B cell (primary cell): Measurements from ENCODE around the gene MAP3K6. TPM values are rescaled to one million over a fixed set of nuclear protein-coding genes. Genes with fewer than 3 reads are reported as not detected.

Experiments
- ATAC-seq: fragments of 200-7000 bp; cut with Tn5 transposase; one replicate; pipeline ENCODE4 v1.10.0; 2021; ENCODE audit warnings: low read depth, mild to moderate bottlenecking, moderate number of reproducible peaks, moderate library complexity
- CTCF ChIA-PET: fragments of 350-600 bp; sonication (Branson Sonifier 250); formaldehyde crosslinking; loops from one replicate; lab custom pipeline; 2021; ENCODE audit warnings: antibody characterized with exemption, inconsistent platforms; lab: Charles Lee
- POLR2A ChIA-PET: fragments of 350-600 bp; sonication (Branson Sonifier 250); formaldehyde crosslinking; loops from one replicate; lab custom pipeline; 2021; ENCODE audit warnings: antibody characterized with exemption; lab: Charles Lee
- DNase-seq: peaks from one replicate; pipeline ENCODE4 v3.0.0; 2013
- H2AFZ ChIP-seq: 2 replicates; pipeline ENCODE4 v1.6.1; 2012; ENCODE audit warnings: mild to moderate bottlenecking, low read depth, low read length; ENCODE audit not compliant: insufficient read depth, poor library complexity, severe bottlenecking
- H3K27ac ChIP-seq, 2 donors: 1 replicate in 1 of 2; 2 replicates in 1 of 2; pipeline ENCODE4 v1.5.1; 2012 to 2013; ENCODE audit warnings: low read length in 2 of 2, mild to moderate bottlenecking in 2 of 2, moderate library complexity in 1 of 2
- H3K27me3 ChIP-seq, 4 experiments: fragments of 200-600 bp in 1 of 4; sonication (generic) in 1 of 4; replicated peaks in 1 of 4; 1 replicate in 2 of 4; 2 replicates in 2 of 4; pipeline versions ENCODE4 v1.6.1 to v1.7.0; 2013 to 2016; ENCODE audit warnings: low read length in 3 of 4, mild to moderate bottlenecking in 2 of 4, mixed read lengths in 1 of 4, moderate library complexity in 1 of 4; ENCODE audit not compliant: insufficient read depth in 4 of 4, control insufficient read depth in 3 of 4; ENCODE audit errors: control extremely low read depth in 1 of 4
- H3K36me3 ChIP-seq, 2 experiments: replicated peaks in 1 of 2; 1 replicate in 1 of 2; 2 replicates in 1 of 2; pipeline versions ENCODE4 v1.6.1 to v1.7.1; 2013; ENCODE audit warnings: low read length in 1 of 2; ENCODE audit not compliant: insufficient read depth in 2 of 2, control insufficient read depth in 1 of 2; ENCODE audit errors: control extremely low read depth in 1 of 2, extremely low read depth in 1 of 2
- H3K4me1 ChIP-seq, 2 donors: fragments of 200-600 bp in 1 of 2; sonication (generic) in 1 of 2; 1 replicate in 1 of 2; 2 replicates in 1 of 2; pipeline versions ENCODE4 v1.5.1 to v1.6.1; 2013 to 2017; ENCODE audit warnings: low read length in 2 of 2; ENCODE audit not compliant: control insufficient read depth in 2 of 2, insufficient read depth in 2 of 2
- H3K4me2 ChIP-seq: replicated peaks from 2 replicates; pipeline ENCODE3; 2012; ENCODE audit warnings: mild to moderate bottlenecking, low read depth, low read length; ENCODE audit not compliant: poor library complexity, severe bottlenecking
- H3K4me3 ChIP-seq, 5 experiments: fragments of 200-600 bp in 1 of 5; sonication (generic) in 1 of 5; 1 replicate in 3 of 5; 2 replicates in 2 of 5; pipeline versions ENCODE4 v1.5.1 to v1.7.0; 2011 to 2016; ENCODE audit warnings: low read length in 4 of 5, mild to moderate bottlenecking in 4 of 5, low read depth in 2 of 5, control low read depth in 1 of 5, moderate library complexity in 1 of 5; ENCODE audit not compliant: insufficient read depth in 1 of 5; ENCODE audit errors: control extremely low read depth in 1 of 5, extremely low read depth in 1 of 5
- H3K79me2 ChIP-seq: fragments of 200-600 bp; sonication (generic); one replicate; pipeline ENCODE4 v1.6.0; 2016; ENCODE audit warnings: low read length; ENCODE audit not compliant: control insufficient read depth, insufficient read depth
- H3K9ac ChIP-seq: fragments of 200-600 bp; sonication (generic); 2 replicates; pipeline ENCODE4 v1.6.1; 2017; ENCODE audit warnings: mild to moderate bottlenecking, low read length, moderate library complexity
- H3K9me3 ChIP-seq, 3 donors: one replicate each; pipeline versions ENCODE4 v1.6.1 to v1.7.1; 2013; ENCODE audit warnings: low read length in 2 of 3; ENCODE audit not compliant: control insufficient read depth in 2 of 3, insufficient read depth in 1 of 3; ENCODE audit errors: control extremely low read depth in 1 of 3
- H4K20me1 ChIP-seq: 2 replicates; pipeline ENCODE4 v1.6.0; 2012; ENCODE audit warnings: mild to moderate bottlenecking, low read length; ENCODE audit not compliant: insufficient read depth, control insufficient read depth, poor library complexity, severe bottlenecking
- H3K27ac Mint-ChIP-seq: one replicate; pipeline ENCODE4 v1.8.0; 2021; ENCODE audit warnings: mixed read lengths
- H3K27me3 Mint-ChIP-seq: one replicate; pipeline ENCODE4 v1.8.0; 2021; ENCODE audit warnings: mixed read lengths
- H3K4me1 Mint-ChIP-seq: one replicate; pipeline ENCODE4 v1.8.0; 2021; ENCODE audit warnings: mixed read lengths
- H3K4me3 Mint-ChIP-seq: one replicate; pipeline ENCODE4 v1.8.0; 2021; ENCODE audit warnings: mixed read lengths
- H3K9me3 Mint-ChIP-seq: one replicate; pipeline ENCODE4 v1.8.0; 2022; ENCODE audit warnings: mixed read lengths; ENCODE audit not compliant: insufficient read depth
- EZH2 ChIP-seq: IDR thresholded peaks from 2 replicates; pipeline ENCODE4 v1.6.1; 2012; ENCODE audit warnings: borderline replicate concordance, low read depth, mild to moderate bottlenecking, moderate library complexity, low read length; ENCODE audit not compliant: insufficient read depth, poor library complexity, severe bottlenecking
- WGBS: methylation state at CpG from one replicate; pipeline ENCODE4 v1.1.5; 2013; ENCODE audit warnings: missing lambda C conversion rate; ENCODE audit not compliant: insufficient coverage; 5-methylcytosine and 5-hydroxymethylcytosine counted together
- intact Hi-C: fragments of 100-400 bp; cut with micrococcal nuclease; formaldehyde crosslinking; loops from one replicate; pipeline ENCODE4 v1.10.0; 2022
- polyA plus RNA-seq: library from polyadenylated mRNA; depleted of rRNA; stranded (reverse); fragments of >200 nt; gene quantifications from 2 replicates; pipeline ENCODE4 v1.2.3, GENCODE V29; 2012
- total RNA-seq, 2 donors: library from RNA; stranded (reverse); fragments of 120-200 nt in 1 of 2; gene quantifications; 1 replicate in 1 of 2; 2 replicates in 1 of 2; pipeline versions ENCODE4 v1.2.3 to v1.2.4, GENCODE V29; 2013 to 2022
- TF ChIP-seq, protein P1 (sequence below): fragments of 200-600 bp; IDR thresholded peaks from one replicate; pipeline ENCODE4 v1.8.0; 2022; ENCODE audit warnings: antibody characterized with exemption, mild to moderate bottlenecking

Gene MAP3K6
- total and polyA plus RNA-seq, 2 donors (not counting 1 experiment from before 2014, with no cell fraction given) = 9.4 to 11.0 TPM

DNA sequence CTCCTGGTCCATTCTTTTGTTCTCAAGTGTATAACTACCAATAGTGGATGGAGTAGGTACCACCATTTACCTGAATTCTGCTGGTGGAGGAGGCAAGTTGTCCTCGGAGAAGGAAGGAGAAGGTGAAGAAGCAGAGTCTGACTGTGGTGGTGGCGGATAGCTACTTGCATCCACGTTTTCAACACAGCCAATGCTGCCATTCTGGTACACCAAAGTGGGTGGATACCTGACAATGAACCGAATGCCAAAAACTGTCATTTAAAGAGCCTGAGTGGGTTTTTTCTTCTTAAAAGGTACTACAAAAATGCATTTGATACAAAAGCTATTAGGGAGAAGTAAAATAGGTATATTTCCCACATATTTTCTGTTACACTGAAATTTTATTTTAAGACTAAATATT is 45.7 kb upstream of the MAP3K6 start:
- intact Hi-C loops = no loop called here
- peaks cover 10 to 96% of the 10 kb centered on the region in 2 experiments for H3K36me3 ChIP-seq
- peaks cover 19% of the 10 kb centered on the region for H4K20me1 ChIP-seq
- H3K4me2 ChIP-seq = no peak overlapping the region
- no peaks in the 10 kb centered on the region for H3K27me3 Mint-ChIP-seq
- 100% methylated on average over 1 of the region's 4 CpGs for WGBS
- ChIA-PET CTCF (interaction anchor here (0.8 to 9.5 kb wide), 5 partner anchors 9 to 194 kb away, joined by 3 to 95 read pairs (median 26); partner anchors contain the start of gene AHDC1), POLR2A (no interaction called here)
- H3K9me3 Mint-ChIP-seq = no peaks in the 10 kb centered on the region
- H2AFZ ChIP-seq = no peak overlapping the region
- H3K27ac Mint-ChIP-seq = peak overlapping the region; percentile 15
- DNase-seq (no peak), ATAC-seq (no peak)
- H3K4me1 Mint-ChIP-seq = peaks cover 31% of the 10 kb centered on the region
- TF ChIP-seq, protein P1, sequence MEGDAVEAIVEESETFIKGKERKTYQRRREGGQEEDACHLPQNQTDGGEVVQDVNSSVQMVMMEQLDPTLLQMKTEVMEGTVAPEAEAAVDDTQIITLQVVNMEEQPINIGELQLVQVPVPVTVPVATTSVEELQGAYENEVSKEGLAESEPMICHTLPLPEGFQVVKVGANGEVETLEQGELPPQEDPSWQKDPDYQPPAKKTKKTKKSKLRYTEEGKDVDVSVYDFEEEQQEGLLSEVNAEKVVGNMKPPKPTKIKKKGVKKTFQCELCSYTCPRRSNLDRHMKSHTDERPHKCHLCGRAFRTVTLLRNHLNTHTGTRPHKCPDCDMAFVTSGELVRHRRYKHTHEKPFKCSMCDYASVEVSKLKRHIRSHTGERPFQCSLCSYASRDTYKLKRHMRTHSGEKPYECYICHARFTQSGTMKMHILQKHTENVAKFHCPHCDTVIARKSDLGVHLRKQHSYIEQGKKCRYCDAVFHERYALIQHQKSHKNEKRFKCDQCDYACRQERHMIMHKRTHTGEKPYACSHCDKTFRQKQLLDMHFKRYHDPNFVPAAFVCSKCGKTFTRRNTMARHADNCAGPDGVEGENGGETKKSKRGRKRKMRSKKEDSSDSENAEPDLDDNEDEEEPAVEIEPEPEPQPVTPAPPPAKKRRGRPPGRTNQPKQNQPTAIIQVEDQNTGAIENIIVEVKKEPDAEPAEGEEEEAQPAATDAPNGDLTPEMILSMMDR = no peak
- TF ChIP-seq EZH2 = no peak
- no peak overlapping the region for H3K27ac ChIP-seq
- no peak overlapping the region for H3K4me3 Mint-ChIP-seq
- no peak overlapping the region for H3K4me3 ChIP-seq
- peaks cover 19% of the 10 kb centered on the region for H3K79me2 ChIP-seq
- no peaks in the 10 kb centered on the region for H3K9me3 ChIP-seq
- no peak overlapping the region for H3K9ac ChIP-seq
- H3K27me3 ChIP-seq = no peaks in the 10 kb centered on the region
- H3K4me1 ChIP-seq = peaks cover 22 to 23% of the 10 kb centered on the region in 2 donors

DNA sequence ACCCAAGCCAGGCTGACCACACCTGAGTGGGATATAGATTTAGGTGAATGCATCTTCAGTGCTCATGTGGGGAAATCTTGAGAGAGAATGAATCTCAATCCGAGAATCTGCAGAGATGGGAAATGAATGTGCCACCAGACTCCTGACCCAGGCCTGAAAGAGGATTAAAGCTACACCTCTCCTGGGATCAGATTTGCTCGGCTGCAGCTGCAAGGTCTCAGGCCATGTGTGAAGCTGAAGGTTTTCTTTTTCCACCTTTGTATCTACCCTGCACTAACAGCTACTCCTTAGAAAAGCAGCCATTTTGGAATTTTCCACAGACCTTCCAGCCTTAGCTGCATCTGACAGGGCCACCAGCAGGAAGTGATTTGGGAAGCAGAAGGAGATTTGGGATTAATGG is 43.9 kb upstream of the MAP3K6 start:
- no peak overlapping the region for H3K4me2 ChIP-seq
- H3K4me3 ChIP-seq = no peak overlapping the region
- no peak overlapping the region for H3K9ac ChIP-seq
- intact Hi-C loops = no loop called here
- ATAC-seq = no peak
- ChIA-PET CTCF (interaction anchor here (0.5 to 6.0 kb wide), 7 partner anchors 10 to 1470 kb away, joined by 3 to 26 read pairs (median 3); no protein-coding TSS in a partner anchor), POLR2A (interaction anchor here (1.6 kb wide), 1 partner anchor 68 kb away, joined by 3 read pairs; no protein-coding TSS in a partner anchor)
- no peak for DNase-seq
- H3K36me3 ChIP-seq = peaks cover 12 to 87% of the 10 kb centered on the region in 2 experiments
- Mint-ChIP-seq H3K9me3 (no peaks in the 10 kb centered on the region), H3K4me3 (no peak overlapping the region), H3K27me3 (no peaks in the 10 kb centered on the region), H3K4me1 (peaks cover 28% of the 10 kb centered on the region), H3K27ac (peak overlapping the region; percentile 53)
- H3K27ac ChIP-seq = peak overlapping the region in 1 of 2 donors; percentile 32
- H3K27me3 ChIP-seq = no peaks in the 10 kb centered on the region
- H3K4me1 ChIP-seq = peaks cover 13 to 23% of the 10 kb centered on the region in 2 donors
- H3K9me3 ChIP-seq = no peaks in the 10 kb centered on the region
- WGBS = 71% methylated on average over 1 of the region's 2 CpGs
- peaks cover 10% of the 10 kb centered on the region for H4K20me1 ChIP-seq
- no peak for TF ChIP-seq EZH2
- TF ChIP-seq, protein P1 = no peak
- no peak overlapping the region for H2AFZ ChIP-seq
- peaks cover 15% of the 10 kb centered on the region for H3K79me2 ChIP-seq
